A172 (cell line): ENCODE data around the gene CCDC92. TPM values are rescaled to one million over a fixed set of nuclear protein-coding genes. Genes with fewer than 3 reads are reported as not detected.
A peak's percentile ranks its signal among the peaks of the same experiment; 100 is the strongest.

Experiments used
- DNase-seq: peaks from one replicate; pipeline ENCODE4 v3.0.0-alpha.2; 2015; ENCODE audit warnings: low spot score
- total RNA-seq: library from RNA; depleted of rRNA; stranded (reverse); fragments of >200 nt; shearing (Covaris generic); gene quantifications from 2 replicates; pipeline ENCODE4 v1.2.3, GENCODE V29; 2014; rRNA removed

CCDC92 gene, protein sequence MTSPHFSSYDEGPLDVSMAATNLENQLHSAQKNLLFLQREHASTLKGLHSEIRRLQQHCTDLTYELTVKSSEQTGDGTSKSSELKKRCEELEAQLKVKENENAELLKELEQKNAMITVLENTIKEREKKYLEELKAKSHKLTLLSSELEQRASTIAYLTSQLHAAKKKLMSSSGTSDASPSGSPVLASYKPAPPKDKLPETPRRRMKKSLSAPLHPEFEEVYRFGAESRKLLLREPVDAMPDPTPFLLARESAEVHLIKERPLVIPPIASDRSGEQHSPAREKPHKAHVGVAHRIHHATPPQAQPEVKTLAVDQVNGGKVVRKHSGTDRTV
- total RNA-seq: 7.9 and 10.0 TPM in 2 replicates

DNA sequence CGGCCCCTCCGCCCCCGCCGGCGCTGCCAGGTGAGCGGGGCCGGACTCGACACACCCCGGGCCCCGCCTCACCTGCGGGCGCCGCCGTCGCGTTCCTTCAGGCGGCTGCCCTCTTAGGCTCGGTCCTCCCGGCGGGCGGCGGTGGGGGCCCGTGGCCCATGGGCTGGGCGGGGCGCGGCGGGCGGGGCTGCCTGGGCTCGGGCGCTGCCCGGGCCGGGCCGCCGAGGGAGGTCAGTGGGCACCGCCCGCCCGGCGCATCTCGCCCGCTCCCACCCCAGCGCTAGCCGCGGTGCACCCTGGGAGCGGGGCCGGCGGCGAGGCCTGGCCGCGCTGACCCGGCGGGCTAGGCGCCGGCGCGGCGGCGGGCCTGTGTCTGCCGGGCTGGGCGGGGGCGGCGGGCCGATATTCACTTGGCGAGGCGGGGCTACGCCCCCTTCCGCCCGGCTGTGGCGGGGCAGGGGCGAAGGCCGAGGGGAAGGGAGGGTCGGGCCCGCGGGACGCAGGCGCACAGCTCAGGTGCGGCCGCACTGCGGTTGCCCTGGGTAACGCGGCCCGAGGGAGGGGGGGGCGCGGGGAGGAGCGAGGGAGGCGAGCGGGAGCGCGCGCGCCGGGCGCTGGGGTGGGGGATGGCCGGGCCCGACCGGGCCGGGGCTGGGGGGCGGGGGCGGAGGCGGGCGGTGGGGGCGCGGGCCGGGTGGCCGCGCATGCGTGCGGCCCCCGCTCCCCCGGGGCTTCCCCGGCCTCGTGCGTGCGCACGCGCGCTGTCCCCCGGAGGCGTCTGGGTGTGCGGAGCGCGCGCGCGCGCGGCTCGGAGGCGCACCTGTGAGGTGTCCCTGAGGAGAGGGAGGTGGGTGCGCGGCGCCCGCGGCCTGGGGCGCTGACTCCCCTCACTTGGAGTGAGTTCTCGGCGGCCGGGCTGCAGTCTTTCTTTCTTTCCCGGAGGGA, at the start of gene CCDC92, which contains the start of gene ZNF664:
Gene CCDC92 (minus strand): TSS at position 375 of the 945 bp plus-strand sequence. CDS start 28,526 bp downstream, outside the sequence.
Gene ZNF664 (plus strand): TSS at position 759 of the 945 bp plus-strand sequence. CDS start 38,930 bp downstream, outside the sequence.
- peak; percentile 69 for DNase-seq

DNA sequence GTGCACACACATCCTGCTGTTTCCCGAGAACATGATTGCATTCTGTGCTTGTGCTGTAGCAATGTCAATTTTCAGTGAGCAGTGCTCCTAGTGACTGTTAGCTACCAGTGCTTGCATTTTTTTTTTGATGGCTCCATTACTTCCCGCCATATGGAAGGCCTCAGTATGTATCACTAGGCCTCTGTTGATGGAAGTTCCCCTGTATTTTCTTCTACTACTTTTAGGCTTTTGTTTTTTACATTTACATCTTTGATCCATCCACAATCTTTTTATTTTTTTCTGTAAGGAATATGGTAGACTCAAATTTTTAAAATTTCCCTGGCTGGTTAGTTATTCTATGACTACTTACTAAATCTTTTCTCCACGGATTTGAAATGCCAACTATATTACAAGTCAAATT, 49.5 kb upstream of the CCDC92 start:
- no peak for DNase-seq

DNA sequence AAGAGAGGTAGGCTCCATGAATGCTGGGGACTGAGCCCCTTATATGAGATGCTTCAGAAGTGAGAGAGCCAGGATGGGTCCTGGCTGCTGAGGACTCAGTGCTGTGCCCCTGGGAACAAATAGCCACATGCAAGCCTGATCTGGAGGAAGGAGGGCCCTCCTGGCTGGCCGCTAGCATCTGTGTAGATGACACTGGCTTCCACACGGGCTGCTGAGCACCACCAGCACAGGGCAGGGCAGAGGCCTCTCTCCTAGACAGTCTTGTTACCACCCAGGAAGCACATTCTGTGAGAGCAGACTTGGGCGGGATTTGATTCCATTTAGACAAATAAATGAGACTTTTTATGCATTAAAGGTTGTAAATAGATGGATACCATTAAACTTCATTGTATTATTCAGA, 48.4 kb upstream of the CCDC92 start:
- DNase-seq: no peak

DNA sequence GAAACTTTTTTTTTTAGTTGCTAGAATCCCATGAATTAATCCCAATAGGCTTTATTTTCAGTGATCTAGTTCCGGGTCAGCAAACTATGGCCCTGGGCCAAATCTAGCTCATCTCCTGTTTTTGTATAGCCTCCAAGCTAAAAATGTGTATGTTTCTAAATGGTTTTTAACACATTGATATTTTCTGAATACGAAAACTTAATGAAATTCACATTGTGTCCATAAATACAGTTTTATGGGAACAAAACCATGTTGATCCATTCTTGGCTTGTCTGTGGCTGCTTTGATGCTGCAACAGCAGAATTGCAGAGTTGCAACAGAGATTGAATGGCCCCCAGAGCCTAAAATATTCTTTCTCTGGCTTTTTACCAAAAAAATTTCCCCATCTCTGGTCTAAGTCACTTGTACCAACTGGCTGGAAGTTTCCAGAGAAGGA, 47.9 kb upstream of the CCDC92 start:
- no peak for DNase-seq

DNA sequence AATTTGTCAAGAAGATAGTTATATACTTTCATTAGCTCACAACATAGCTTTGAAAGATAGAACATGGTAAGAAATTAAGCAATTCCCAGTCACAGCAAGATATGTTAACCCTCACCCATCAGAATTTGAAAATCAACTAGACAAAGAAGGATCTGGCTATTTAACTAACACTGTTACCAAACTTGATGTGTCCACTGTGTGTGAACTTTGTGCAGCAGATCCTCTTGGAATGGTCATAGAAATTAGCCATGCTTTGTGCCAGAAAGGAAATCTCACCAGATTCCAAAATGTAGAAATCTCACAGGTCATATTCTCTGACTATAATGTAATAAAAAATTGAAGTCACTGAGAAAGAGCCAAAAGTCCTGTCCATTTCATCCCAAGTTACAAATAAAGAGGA, 46.5 kb upstream of the CCDC92 start:
- no peak for DNase-seq

DNA sequence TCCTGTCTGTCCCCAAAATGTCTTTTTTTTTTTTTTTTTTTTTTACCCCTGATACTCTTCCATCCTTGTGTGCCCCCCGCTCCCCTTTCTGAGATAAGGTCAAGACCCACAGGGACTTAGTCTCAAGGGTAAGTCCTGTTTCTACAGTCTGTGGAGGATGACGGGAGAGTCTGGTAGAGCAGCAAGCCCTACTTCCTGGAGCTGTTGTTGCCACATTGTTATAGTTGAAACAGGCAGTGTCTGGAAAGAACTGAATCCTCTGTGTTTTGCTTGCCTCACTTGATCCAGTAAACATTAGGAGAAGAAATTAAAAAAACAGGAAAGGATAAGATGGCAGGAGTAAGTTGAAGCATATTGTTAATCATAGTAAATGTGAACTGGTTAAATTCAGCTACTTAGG, 45.9 kb upstream of the CCDC92 start:
- DNase-seq: no peak

DNA sequence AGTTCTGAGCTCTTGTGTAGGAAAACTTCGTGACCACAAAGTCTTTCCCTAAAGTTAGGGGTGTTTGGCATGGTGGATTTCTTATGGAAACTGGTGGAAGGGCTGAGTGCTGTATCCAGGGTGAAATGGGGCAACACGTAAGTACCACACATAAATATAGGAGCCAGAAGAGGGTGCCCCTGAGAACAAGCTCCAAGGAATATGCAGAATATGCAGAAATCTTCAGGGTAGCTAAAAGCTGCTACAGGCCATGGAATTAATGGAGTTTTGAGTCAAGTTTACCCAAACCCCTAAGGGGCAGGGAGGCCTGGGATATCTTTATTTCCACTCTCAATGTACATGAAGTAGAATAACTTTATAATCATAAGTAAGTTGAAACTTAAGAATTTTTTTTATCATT, 44.4 kb upstream of the CCDC92 start:
- no peak for DNase-seq

DNA sequence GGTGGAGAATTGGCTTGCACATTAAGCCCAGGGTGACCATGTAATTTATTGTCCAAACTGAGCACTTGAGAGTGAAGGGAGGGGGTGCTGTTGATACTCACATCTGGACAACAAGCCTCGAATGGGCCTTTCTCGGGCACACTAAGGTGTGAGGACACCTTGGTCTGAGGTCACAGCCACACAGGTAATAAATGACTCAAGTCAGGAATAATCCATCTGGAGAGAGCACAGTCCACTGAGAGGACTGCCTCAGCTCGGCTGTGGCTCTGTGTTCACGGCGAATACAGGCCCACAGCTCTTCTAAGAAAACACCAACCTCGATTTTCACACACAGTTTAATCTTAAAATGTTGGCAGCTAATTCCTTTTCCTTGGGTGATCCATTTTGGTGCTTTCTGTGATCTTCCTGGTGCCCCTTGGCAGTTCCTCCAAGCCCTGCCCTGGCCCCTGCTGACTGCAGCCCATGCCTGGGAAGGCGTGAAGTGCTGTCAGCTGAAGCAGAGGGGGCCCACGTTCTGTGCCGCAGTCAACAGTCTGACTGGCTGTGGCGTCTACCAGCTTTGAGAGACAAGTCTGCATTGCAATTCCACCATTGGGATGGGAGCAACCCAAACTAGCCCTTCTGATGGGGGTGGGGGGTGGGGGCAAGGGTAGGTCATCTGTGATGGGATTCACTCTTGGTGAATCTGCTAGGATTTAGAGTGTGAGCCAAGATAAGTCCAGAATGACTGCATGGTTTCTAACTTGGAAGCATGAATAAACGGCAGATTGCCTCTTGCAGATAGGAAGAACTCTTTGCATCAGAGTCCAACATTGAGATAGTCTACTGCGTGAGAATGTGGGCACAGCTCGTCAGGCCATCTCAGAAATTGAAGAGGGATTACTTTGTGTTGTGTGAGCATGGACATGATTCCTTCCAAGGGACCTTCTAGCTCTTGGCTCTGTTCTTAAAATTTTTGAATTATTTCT, 43.1 kb upstream of the CCDC92 start:
- no peak for DNase-seq

DNA sequence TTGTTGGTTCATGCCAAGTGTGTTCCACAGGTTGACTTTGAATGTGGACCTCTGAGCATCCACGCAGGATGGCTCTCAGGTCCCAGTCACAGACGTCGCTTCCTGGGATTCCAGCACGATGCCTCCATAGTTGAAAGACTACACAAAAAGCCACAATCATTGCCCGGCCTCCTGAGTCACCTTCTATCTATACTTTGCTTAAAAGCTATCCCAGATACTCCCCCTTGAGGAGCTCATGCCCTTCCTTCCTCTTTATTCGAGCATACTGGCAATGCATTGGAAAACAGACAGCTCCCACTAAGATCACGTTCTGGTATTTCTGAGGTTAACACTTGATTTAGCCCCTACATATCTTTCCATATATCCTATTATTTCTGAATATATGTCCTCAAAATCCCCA, 40.4 kb upstream of the CCDC92 start:
- no peak for DNase-seq

DNA sequence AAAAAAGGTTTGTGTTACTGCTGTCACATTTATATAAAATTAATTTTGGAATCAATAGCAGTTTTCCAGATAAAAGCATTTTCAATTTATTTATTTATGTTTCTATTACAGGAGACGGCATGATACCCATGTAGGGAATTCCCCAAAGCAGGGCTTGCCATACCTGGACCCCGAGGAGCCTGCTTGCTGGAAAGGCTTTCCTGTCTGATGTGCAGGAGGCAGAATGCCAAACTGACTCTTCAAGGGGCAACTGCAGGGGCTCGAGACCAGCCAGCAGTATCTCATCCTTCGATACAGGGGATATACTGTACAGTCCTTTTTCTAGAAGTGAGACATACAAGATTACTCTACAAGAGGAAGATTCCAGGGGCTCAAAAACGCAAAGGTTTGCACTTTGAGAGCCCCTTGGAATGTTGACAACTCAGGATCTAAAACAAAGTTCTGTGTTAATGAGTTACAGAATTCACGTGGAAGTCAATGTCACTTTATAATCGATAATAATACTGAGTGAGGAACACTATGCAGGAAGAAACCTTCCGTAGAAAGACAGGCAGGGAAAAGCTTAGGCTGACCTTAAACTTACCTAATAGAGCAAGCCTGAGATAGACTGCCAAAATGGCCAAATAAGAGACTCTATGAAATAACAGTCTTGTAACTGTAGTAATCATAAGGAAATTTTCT, 38.9 kb upstream of the CCDC92 start:
- no peak for DNase-seq

DNA sequence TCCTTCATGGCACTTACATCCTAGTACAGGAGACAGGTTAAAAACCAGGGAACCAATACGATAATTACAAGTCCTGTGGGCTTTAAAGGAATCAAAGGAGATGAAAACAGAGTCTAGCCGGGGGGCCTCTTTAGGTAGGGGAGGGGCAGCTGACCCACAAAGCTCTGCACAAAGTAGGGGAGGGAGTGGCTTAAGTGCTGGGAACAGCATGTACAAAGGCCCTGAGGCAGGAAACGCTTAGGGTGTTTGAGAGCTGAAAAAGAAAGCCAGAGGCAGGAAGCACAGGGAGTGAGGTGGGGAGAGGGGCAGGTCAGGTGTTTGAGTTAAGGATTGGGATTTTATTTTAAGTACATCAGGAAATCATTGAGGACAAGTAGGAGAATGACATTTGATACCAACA, 38.1 kb upstream of the CCDC92 start:
- DNase-seq: no peak

DNA sequence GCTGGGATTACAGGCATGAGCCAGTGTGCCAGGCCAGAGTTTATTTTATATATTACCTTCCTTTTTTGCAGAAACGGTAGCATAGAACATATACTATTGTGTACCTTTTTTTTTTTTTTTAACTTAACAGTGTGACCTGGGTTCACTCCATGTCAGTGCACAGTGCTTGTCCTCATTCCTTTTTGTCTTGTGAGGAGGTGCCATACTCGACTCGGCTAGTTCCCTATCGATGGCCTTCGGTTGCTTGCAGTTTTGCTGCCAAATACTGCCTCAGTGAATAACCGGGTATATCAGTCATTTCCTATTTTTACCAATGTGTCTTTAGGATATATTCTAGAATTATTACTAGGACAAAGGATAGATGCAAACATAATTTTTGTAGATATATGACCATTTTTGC, 37.1 kb upstream of the CCDC92 start:
- no peak for DNase-seq

DNA sequence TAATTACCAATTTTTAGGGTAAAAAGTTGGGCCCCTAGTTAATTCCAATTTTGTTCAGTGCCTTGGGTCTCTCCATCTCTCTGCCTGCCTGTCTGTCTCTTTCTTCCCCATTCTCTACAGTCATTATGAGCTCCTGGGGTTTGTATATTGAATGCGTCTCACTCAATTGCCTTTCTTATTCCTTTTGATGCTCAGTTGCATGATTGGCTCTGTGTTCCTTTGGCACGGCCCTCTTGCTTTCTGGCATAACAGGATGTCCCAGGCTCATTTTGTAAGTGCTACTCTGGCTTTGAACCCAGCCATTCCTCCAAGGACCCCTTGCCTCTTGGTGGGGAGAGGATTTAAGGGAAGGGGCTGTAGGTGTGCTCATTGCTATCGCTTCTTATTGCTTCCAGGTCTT, 36.0 kb upstream of the CCDC92 start:
- no peak for DNase-seq

DNA sequence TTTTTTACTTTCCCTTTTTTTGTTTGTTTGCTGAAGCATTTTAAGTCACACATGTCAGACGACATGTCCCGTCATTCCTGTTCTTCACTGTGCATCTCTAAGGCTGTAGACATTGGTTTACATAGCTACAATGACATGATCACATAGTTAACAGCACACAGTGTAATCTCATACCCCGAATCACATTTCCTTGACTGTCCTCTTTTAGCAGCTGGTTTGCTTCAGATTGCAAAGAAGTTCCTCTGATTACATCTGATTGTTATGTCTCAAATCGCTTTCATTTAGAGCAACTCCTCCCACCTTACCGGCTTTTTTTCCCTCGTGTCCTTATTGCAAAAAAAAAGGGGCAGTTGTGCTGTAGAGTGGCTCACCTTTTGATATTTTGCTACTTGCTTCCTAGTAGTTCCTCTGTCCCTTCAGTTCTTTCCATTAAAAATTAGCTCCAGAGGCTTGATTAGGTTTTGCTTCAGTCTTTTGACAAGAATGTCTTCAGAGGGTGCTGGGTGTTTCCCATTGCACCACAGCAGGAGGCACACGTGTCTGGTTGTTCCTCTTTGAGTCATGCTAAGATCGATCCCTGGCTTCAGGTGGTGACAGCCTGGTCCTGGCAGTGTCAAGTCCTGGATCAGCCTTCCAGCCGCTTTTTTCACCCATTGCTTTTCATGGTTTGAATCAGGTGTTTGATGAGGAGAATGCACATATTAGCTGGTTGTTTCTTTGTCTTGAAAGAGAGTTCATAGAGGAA, 35.4 kb upstream of the CCDC92 start:
- no peak for DNase-seq

DNA sequence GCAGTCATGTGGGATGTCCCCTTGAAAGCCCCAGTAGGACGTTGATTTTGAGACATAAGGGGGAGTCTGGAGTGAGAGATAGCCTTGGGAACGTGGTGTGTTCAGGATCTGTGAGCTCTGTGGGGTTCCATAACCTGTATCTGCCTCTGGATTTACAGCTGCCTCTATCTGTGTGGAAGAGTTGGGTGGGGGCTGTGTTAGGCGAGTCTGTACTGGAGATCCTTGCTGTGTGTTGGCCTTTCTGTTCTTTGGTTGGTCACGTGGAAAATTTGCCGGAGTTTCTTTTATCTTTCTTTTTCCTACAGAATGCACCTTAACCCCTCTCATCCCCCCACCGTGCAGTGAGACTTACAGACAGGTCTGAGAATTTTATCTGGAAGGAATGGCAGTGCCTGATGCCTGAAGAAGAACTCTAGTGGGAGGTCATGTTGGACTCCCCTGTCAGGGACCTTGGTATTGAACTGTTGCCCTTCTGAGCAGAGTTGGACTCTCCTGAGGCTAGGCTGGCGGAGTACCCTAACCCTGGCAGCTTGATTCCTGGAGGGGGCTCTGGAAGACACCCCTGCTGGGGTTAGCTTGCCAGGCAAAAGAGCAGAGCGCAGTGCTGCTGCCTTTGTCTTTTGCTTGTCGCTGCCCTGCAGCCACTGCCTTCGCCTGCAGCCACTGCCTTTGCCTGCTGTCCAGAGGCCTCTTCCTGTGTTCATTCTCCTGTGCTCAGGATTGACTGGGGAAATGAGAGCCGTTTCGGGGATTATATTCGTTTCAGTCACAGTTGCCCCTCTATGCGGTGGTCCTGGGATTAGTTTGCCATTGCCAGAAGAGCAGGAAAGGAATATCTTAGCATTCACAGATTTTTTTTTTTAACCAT, 34.4 kb upstream of the CCDC92 start:
- DNase-seq: no peak

DNA sequence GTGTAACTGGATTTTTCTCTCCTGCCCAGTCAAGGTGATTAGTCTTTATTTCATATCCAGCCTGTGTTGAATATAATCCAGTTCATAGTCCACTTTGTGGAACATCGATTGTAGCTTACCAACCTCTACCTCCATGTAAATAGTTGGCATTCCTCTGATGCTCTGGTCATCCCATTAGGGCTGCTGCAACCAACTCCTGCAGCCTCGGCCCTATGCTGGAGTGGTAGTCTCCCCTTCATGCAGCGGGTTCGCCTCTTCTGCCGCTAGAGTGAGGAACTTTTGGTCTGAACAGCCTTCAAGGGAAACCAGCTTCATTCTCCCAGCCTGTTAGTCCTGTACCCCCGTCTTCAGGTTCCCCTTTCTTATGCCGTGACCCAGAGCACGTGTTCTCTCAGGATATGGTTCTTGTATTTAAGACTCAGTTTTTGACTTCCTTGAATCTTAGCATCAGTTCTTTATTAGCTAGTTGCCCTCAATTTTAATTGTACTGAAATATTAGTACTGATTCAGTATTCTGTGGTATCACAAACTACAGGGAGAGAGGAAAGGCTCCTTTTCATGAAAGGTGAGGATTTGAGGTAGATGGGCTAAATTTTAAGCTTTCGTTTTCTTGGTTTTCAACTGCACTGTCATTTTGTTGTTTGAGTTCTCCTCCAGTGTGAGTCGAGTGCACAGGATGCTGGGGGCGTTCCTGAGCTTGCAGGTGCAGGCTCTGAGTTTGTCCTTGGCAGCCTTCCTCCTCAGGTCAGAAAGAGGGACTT, 33.6 kb upstream of the CCDC92 start:
- DNase-seq: no peak

DNA sequence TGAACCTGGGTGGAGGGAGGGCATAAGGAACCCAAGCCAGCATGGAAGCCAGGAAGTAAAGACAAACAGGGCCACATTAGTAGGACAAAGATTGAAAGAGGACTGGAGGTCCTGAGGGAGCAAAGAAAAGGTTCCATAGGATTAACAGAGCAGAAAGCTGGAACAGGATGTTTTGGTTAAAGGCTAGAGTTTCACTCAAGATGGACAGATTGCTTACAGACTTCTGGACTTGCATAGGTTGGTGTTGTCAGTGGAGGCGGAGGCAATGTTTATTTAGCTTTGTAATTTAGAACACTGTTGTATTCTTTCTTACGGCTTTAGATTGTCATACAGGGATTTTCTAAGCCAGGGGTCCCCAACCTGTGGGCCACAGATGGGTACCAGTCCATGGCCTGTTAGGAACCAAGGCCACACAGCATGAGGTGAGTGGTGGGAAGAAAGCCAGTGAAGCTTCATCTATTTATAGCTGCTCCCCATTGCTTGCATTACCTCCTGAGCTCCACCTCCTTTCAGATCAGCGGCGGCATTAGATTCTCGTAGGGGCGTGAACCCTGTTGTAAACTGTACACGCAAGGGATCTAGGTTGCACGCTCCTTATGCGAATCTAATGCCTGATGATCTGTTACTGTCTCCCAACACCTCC, 31.7 kb upstream of the CCDC92 start:
- DNase-seq: no peak

DNA sequence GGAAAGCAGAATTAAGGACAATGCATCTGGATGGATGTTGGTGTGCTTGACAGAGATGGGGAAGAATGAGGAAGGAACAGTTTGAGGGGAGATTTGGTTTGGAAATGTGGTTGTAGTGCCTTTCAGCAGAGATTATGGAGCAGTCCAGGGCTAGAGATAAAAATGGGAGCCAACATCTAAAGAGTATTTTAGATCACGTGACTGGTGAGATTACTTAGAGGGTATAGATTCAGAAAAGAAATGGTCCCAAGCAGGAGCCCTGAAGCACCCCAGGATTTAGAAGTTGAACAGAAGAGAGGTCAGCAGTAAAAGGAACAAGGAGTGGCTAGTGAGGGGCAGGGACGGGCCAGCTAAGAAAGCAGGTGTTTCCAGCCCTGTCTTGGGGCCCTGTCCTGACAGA, 30.0 kb upstream of the CCDC92 start:
- DNase-seq: no peak
